Fibroblast of skin of left biceps (primary cell): Measurements from ENCODE around the gene AMZ1.
"Not testable (repeated sequence)": the region's sequence is repeated elsewhere in the genome, so short reads cannot be mapped to it uniquely, and the experiment has no call there.

Experiments used
- DNase-seq, 2 experiments: peaks; one replicate each; pipeline ENCODE4 v3.0.0-alpha.2; 2013; ENCODE audit warnings: low read depth in 2 of 2

AMZ1 gene

GRCh38 chr7:2667843-2668242 lies 20.2 kb upstream of the AMZ1 start:
- DNase-seq: no peak

GRCh38 chr7:2668401-2668800 lies 19.6 kb upstream of the AMZ1 start:
- DNase-seq: no peak

GRCh38 chr7:2670171-2670570 lies 17.8 kb upstream of the AMZ1 start:
- no peak for DNase-seq

GRCh38 chr7:2670720-2671391 lies 17.1 kb upstream of the AMZ1 start:
- no peak for DNase-seq

GRCh38 chr7:2673214-2673613 lies 14.8 kb upstream of the AMZ1 start:
- DNase-seq: not testable (repeated sequence)

GRCh38 chr7:2673934-2674333 lies 14.1 kb upstream of the AMZ1 start:
- no peak for DNase-seq

- DNase-seq: no peak
These were observed 12.7 kb upstream of the AMZ1 start for GRCh38 chr7:2675256-2675764.

- not testable (repeated sequence) for DNase-seq
These were observed 11.4 kb upstream of the AMZ1 start for GRCh38 chr7:2676576-2676975.

GRCh38 chr7:2678454-2678853 lies 9.5 kb upstream of the AMZ1 start:
- DNase-seq: not testable (repeated sequence)

GRCh38 chr7:2679135-2680127 lies 8.6 kb upstream of the AMZ1 start:
- DNase-seq: not testable (repeated sequence)

GRCh38 chr7:2680256-2680655 lies 7.7 kb upstream of the AMZ1 start:
- DNase-seq: no peak

- no peak for DNase-seq
These were observed 7.1 kb upstream of the AMZ1 start for GRCh38 chr7:2680792-2681490.

GRCh38 chr7:2681929-2682799 lies 5.8 kb upstream of the AMZ1 start:
- DNase-seq: no peak

GRCh38 chr7:2684501-2684900 lies 3.5 kb upstream of the AMZ1 start:
- DNase-seq: no peak

- no peak for DNase-seq
These were observed 1.9 kb upstream of the AMZ1 start for GRCh38 chr7:2686101-2686500.

- no peak for DNase-seq
These were observed 598 bp upstream of the AMZ1 start for GRCh38 chr7:2687338-2687869.

GRCh38 chr7:2688409-2689342 lies 674 bp downstream of the AMZ1 start:
- no peak for DNase-seq

GRCh38 chr7:2689343-2689847 lies 1.4 kb downstream of the AMZ1 start:
- no peak for DNase-seq

GRCh38 chr7:2689951-2690705 lies 2.1 kb downstream of the AMZ1 start:
- no peak for DNase-seq
